ENCODE data around the gene CWF19L2. TPM values are rescaled to one million over a fixed set of nuclear protein-coding genes. Genes with fewer than 3 reads are reported as not detected.

The CWF19L2 gene
- total and polyA plus RNA-seq, 2 experiments from 2014 or later: 20.3 to 27.2 TPM

GRCh38 chr11:107442715-107443215 lies 14.9 kb downstream of the CWF19L2 start:
- no peak for ATAC-seq
- no peaks in the 10 kb centered on the region for H3K27me3 Mint-ChIP-seq (ENCODE audit: insufficient read depth, low read depth, poor library complexity)

More at GRCh38 chr11:107442715-107443215, 14.9 kb downstream of the CWF19L2 start:
- Histone ChIP-seq H4K20me1 (replicated peaks; ENCODE audit: insufficient read depth) (0 out of 2 replicates have a peak, but pooled peaks cover 5% of the 10 kb centered on the region), H3K4me1 (ENCODE audit: insufficient read depth) (no peaks in the 10 kb centered on the region), H3K79me2 (replicated peaks; ENCODE audit: insufficient read depth) (peaks cover 12% of the 10 kb centered on the region), H3K9me2 (ENCODE audit: insufficient read depth) (no peaks in the 10 kb centered on the region), H3K27ac (ENCODE audit: low read depth) (no peak overlapping the region), H3K4me2 (no peak overlapping the region), H3K36me3 (ENCODE audit: insufficient read depth) (peaks cover 10% of the 10 kb centered on the region; the same call in 1 of the 2 replicates), H3K4me3 (no peak overlapping the region), H3K27me3 (ENCODE audit: insufficient read depth) (no peaks in the 10 kb centered on the region), H2AFZ (no peak overlapping the region), H3F3A (replicated peaks; ENCODE audit: low read depth) (no peaks in the 10 kb centered on the region)
- Mint-ChIP-seq H3K36me3 (ENCODE audit: low read depth) (peaks cover 15% of the 10 kb centered on the region; the same call in 2 of the 3 replicates), H3K9me3 (no peaks in the 10 kb centered on the region), H3K4me1 (no peaks in the 10 kb centered on the region), H3K27ac (no peak overlapping the region), H3K4me3 (no peak overlapping the region)
- TF ChIP-seq STAT1 (IDR thresholded peaks at IDR 0.05; ENCODE audit: unreplicated experiment): no peak
- no peak for TF ChIP-seq CREB1 (CRISPR knock-in tag; IDR thresholded peaks at IDR 0.05; ENCODE audit: low read depth)
- no peak for TF ChIP-seq JUNB (IDR thresholded peaks at IDR 0.05; ENCODE audit: unreplicated experiment)
- TF ChIP-seq REST (IDR thresholded peaks at IDR 0.05; ENCODE audit: unreplicated experiment): no peak
- no peak for TF ChIP-seq CTCF (conservative IDR thresholded peaks at IDR 0.05; ENCODE audit: low read depth in 2 of 2)
- no peak for TF ChIP-seq ZNF114 (CRISPR knock-in tag; IDR thresholded peaks at IDR 0.05)
- TF ChIP-seq ZNF462 (CRISPR knock-in tag; IDR thresholded peaks at IDR 0.05): no peak
- no peak for TF ChIP-seq EZH2phosphoT487 (IDR thresholded peaks at IDR 0.05; ENCODE audit: unreplicated experiment)
- TF ChIP-seq ETS1 (IDR thresholded peaks at IDR 0.05): no peak
- TF ChIP-seq POLR2AphosphoS5 (IDR thresholded peaks at IDR 0.05; ENCODE audit: low read depth): no peak
- no peak for TF ChIP-seq EZH2 (IDR thresholded peaks at IDR 0.05; ENCODE audit: low read depth, unreplicated experiment)
- no peak for TF ChIP-seq NANOG (IDR thresholded peaks at IDR 0.05; ENCODE audit: borderline replicate concordance)
- TF ChIP-seq ZNF331 (CRISPR knock-in tag; IDR thresholded peaks at IDR 0.05; ENCODE audit: low read depth): no peak
- DNase-seq (ENCODE audit: low spot score): no peak

All from GM23338 (cell line).